BE2C (cell line): ENCODE measurements around the gene SPATA45.
"Not testable (repeated sequence)": the region's sequence is repeated elsewhere in the genome, so short reads cannot be mapped to it uniquely, and the experiment has no call there.

Experiments
- DNase-seq: peaks from one replicate; pipeline ENCODE4 v3.0.0-alpha.2; 2020
- H3K27me3 ChIP-seq: fragments of 250-450 bp; sonication (Bioruptor Pico); 2 replicates; pipeline ENCODE4 v1.5.1; 2020; ENCODE audit warnings: mild to moderate bottlenecking
- H3K36me3 ChIP-seq: fragments of 250-450 bp; sonication (Bioruptor Pico); 2 replicates; pipeline ENCODE4 v1.5.1; 2020; ENCODE audit warnings: mild to moderate bottlenecking
- H3K4me1 ChIP-seq: fragments of 250-450 bp; sonication (Bioruptor Pico); 2 replicates; pipeline ENCODE4 v1.5.1; 2020
- H3K4me3 ChIP-seq: 2 replicates; pipeline ENCODE4 v1.5.1; 2011; ENCODE audit warnings: low read depth, low read length
- H3K9me3 ChIP-seq: fragments of 250-450 bp; sonication (Bioruptor Pico); 2 replicates; pipeline ENCODE4 v1.5.1; 2020
- CTCF ChIP-seq: IDR thresholded peaks from 2 replicates; pipeline ENCODE4 v1.5.1; 2012; ENCODE audit warnings: mild to moderate bottlenecking, low read depth, low read length

The SPATA45 gene

GRCh38 chr1:212858461-212859265 is 11.2 kb upstream of the SPATA45 start:
- DNase-seq = no peak
- no peaks in the 10 kb centered on the region for H3K27me3 ChIP-seq
- TF ChIP-seq CTCF = no peak
- H3K4me3 ChIP-seq = peak overlapping the region; percentile 96
- no peaks in the 10 kb centered on the region for H3K4me1 ChIP-seq
- H3K9me3 ChIP-seq = no peaks in the 10 kb centered on the region
- H3K36me3 ChIP-seq = peaks cover 14% of the 10 kb centered on the region

GRCh38 chr1:212857992-212858460 is 10.6 kb upstream of the SPATA45 start, which contains the start of gene FLVCR1:
TSS of gene FLVCR1 (plus strand) at chr1:212858275. CDS start at chr1:212858453, 178 bp downstream.
- TF ChIP-seq CTCF = no peak
- Histone ChIP-seq H3K4me1 (no peaks in the 10 kb centered on the region), H3K4me3 (peak within 1 kb of the TSS; percentile 96), H3K9me3 (no peaks in the 10 kb centered on the region), H3K36me3 (peaks cover 14% of the 10 kb centered on the region), H3K27me3 (no peaks in the 10 kb centered on the region)
- peak; percentile 99 for DNase-seq

- no peaks in the 10 kb centered on the region for H3K27me3 ChIP-seq
- no peak for DNase-seq
- no peaks in the 10 kb centered on the region for H3K4me1 ChIP-seq
- H3K9me3 ChIP-seq = no peaks in the 10 kb centered on the region
- no peak overlapping the region for H3K4me3 ChIP-seq
- TF ChIP-seq CTCF = no peak
- H3K36me3 ChIP-seq = peaks cover 9% of the 10 kb centered on the region
Measured at GRCh38 chr1:212856755-212857154, 9.3 kb upstream of the SPATA45 start.

GRCh38 chr1:212853658-212854057 is 6.2 kb upstream of the SPATA45 start:
- no peak for TF ChIP-seq CTCF
- no peak for DNase-seq
- H3K9me3 ChIP-seq = no peaks in the 10 kb centered on the region
- no peaks in the 10 kb centered on the region for H3K4me1 ChIP-seq
- H3K36me3 ChIP-seq = no peaks in the 10 kb centered on the region
- no peak overlapping the region for H3K4me3 ChIP-seq
- no peaks in the 10 kb centered on the region for H3K27me3 ChIP-seq

GRCh38 chr1:212852105-212852688 is 4.7 kb upstream of the SPATA45 start:
- Histone ChIP-seq H3K27me3 (no peaks in the 10 kb centered on the region), H3K4me3 (no peak overlapping the region), H3K36me3 (no peaks in the 10 kb centered on the region), H3K4me1 (no peaks in the 10 kb centered on the region), H3K9me3 (no peaks in the 10 kb centered on the region)
- no peak for TF ChIP-seq CTCF
- DNase-seq = no peak

GRCh38 chr1:212844521-212844920 is 2.9 kb downstream of the SPATA45 start:
- not testable (repeated sequence) for H3K36me3 ChIP-seq, H3K4me3 ChIP-seq, H3K9me3 ChIP-seq, DNase-seq, H3K27me3 ChIP-seq, H3K4me1 ChIP-seq
